Measurements from ENCODE around the gene RAB30. TPM values are rescaled to one million over a fixed set of nuclear protein-coding genes. Genes with fewer than 3 reads are reported as not detected.
"Not testable (repeated sequence)": the region's sequence is repeated elsewhere in the genome, so short reads cannot be mapped to it uniquely, and the experiment has no call there.

The RAB30 gene
- total and polyA plus RNA-seq, 8 donors: 11.3 to 15.9 (median 14.3) TPM

- H3K36me3 ChIP-seq: no peaks in the 10 kb centered on the region
- DNase-seq (no peak), ATAC-seq (no peak)
- no peak overlapping the region for H3K4me3 ChIP-seq
- no peaks in the 10 kb centered on the region for H3K4me1 ChIP-seq
- peaks cover 0 to 2% of the 10 kb centered on the region in 2 donors for H3K9me3 ChIP-seq
- intact Hi-C loops (cut with DNase I): no loop called here
- no peaks in the 10 kb centered on the region for H3K27me3 ChIP-seq
- TF ChIP-seq CTCF (IDR thresholded peaks at IDR 0.05): no peak
- no peak overlapping the region for H3K27ac ChIP-seq
Measured at GRCh38 chr11:82967381-82967780, 104.3 kb downstream of the RAB30 start.

GRCh38 chr11:82962021-82962420, 109.7 kb downstream of the RAB30 start:
- ATAC-seq; H3K4me1 ChIP-seq; H3K36me3 ChIP-seq; H3K27me3 ChIP-seq; intact Hi-C loops (cut with DNase I); H3K27ac ChIP-seq; DNase-seq; H3K9me3 ChIP-seq; H3K4me3 ChIP-seq: not testable (repeated sequence)

GRCh38 chr11:82960779-82961143, 110.9 kb downstream of the RAB30 start:
- Histone ChIP-seq H3K9me3 (no peaks in the 10 kb centered on the region), H3K4me1 (peaks cover 0 to 3% of the 10 kb centered on the region in 2 donors), H3K36me3 (no peaks in the 10 kb centered on the region), H3K4me3 (no peak overlapping the region), H3K27me3 (no peaks in the 10 kb centered on the region), H3K27ac (no peak overlapping the region)
- intact Hi-C loops (cut with DNase I): no loop called here
- DNase-seq: peak in 1 of 4 donors; percentile 21
- peak; percentile 92 for ATAC-seq
- TF ChIP-seq CTCF (IDR thresholded peaks at IDR 0.05): no peak

- no peaks in the 10 kb centered on the region for H3K27me3 ChIP-seq
- peaks cover 0 to 3% of the 10 kb centered on the region in 2 donors for H3K4me1 ChIP-seq
- intact Hi-C loops (cut with DNase I): no loop called here
- no peaks in the 10 kb centered on the region for H3K9me3 ChIP-seq
- H3K27ac ChIP-seq: no peak overlapping the region
- ATAC-seq (peak; percentile 76), DNase-seq (no peak)
- no peaks in the 10 kb centered on the region for H3K36me3 ChIP-seq
- no peak for TF ChIP-seq CTCF (IDR thresholded peaks at IDR 0.05)
- no peak overlapping the region for H3K4me3 ChIP-seq
Measured at GRCh38 chr11:82959987-82960778, 111.5 kb downstream of the RAB30 start.

GRCh38 chr11:82955736-82956453, 115.8 kb downstream of the RAB30 start:
- ATAC-seq (peak; percentile 18), DNase-seq (peak in 1 of 4 donors; percentile 53)
- H3K27me3 ChIP-seq; H3K4me3 ChIP-seq; H3K27ac ChIP-seq; H3K36me3 ChIP-seq; intact Hi-C loops (cut with DNase I); H3K4me1 ChIP-seq; H3K9me3 ChIP-seq: not testable (repeated sequence)

- ATAC-seq; H3K4me3 ChIP-seq; H3K27ac ChIP-seq; H3K4me1 ChIP-seq; H3K9me3 ChIP-seq; H3K27me3 ChIP-seq; H3K36me3 ChIP-seq; intact Hi-C loops (cut with DNase I); DNase-seq: not testable (repeated sequence)
Measured at GRCh38 chr11:82950502-82950901, 121.2 kb downstream of the RAB30 start.
